Neural progenitor cell (in vitro differentiated cells): ENCODE data around the gene CTNNBIP1. TPM values are rescaled to one million over a fixed set of nuclear protein-coding genes. Genes with fewer than 3 reads are reported as not detected.
A peak's percentile ranks its signal among the peaks of the same experiment; 100 is the strongest.
"Not testable (repeated sequence)": the region's sequence is repeated elsewhere in the genome, so short reads cannot be mapped to it uniquely, and the experiment has no call there.

ENCODE experiments used
- DNase-seq: peaks from one replicate; pipeline ENCODE4 v3.0.0-alpha.2; 2016; ENCODE audit warnings: low spot score
- H2AFZ ChIP-seq: fragments of 200-600 bp; sonication (generic); replicated peaks from 2 replicates; pipeline ENCODE4 v1.6.1; 2016; ENCODE audit warnings: antibody characterized with exemption
- H3F3A ChIP-seq: fragments of 200-600 bp; sonication (generic); 2 replicates; pipeline ENCODE4 v1.6.1; 2016; ENCODE audit warnings: antibody characterized with exemption, low read depth
- H3K27ac ChIP-seq: fragments of 200-600 bp; sonication (generic); 2 replicates; pipeline ENCODE4 v1.5.1; 2016; ENCODE audit warnings: mild to moderate bottlenecking
- H3K27me3 ChIP-seq: fragments of 200-600 bp; sonication (generic); 2 replicates; pipeline ENCODE4 v1.6.1; 2016; ENCODE audit warnings: mild to moderate bottlenecking, moderate library complexity
- H3K36me3 ChIP-seq: fragments of 200-600 bp; sonication (generic); 2 replicates; pipeline ENCODE4 v1.5.1; 2016
- H3K4me1 ChIP-seq: fragments of 200-600 bp; sonication (generic); 2 replicates; pipeline ENCODE4 v1.6.1; 2016; ENCODE audit warnings: mixed run types
- H3K4me2 ChIP-seq: fragments of 200-600 bp; sonication (generic); 2 replicates; pipeline ENCODE4 v1.6.1; 2016
- H3K4me3 ChIP-seq: fragments of 200-600 bp; sonication (generic); 2 replicates; pipeline ENCODE4 v1.5.1; 2016
- H3K79me2 ChIP-seq: fragments of 200-600 bp; sonication (generic); 2 replicates; pipeline ENCODE4 v1.6.1; 2016; ENCODE audit warnings: low read depth
- H3K9ac ChIP-seq: fragments of 200-600 bp; sonication (generic); 2 replicates; pipeline ENCODE4 v1.6.1; 2016
- H3K9me3 ChIP-seq: fragments of 200-600 bp; sonication (generic); 2 replicates; pipeline ENCODE4 v1.5.1; 2016; ENCODE audit warnings: low read depth
- H4K20me1 ChIP-seq: fragments of 200-600 bp; sonication (generic); 2 replicates; pipeline ENCODE4 v1.6.1; 2016; ENCODE audit warnings: low read depth
- H3K27ac Mint-ChIP-seq: 3 replicates; pipeline ENCODE4 v1.8.0; 2021; ENCODE audit warnings: mixed read lengths
- H3K27me3 Mint-ChIP-seq: 2 replicates; pipeline ENCODE4 v1.8.0; 2022; ENCODE audit warnings: low read depth, mild to moderate bottlenecking, inconsistent platforms, moderate library complexity, mixed read lengths; ENCODE audit not compliant: insufficient read depth
- H3K36me3 Mint-ChIP-seq: 3 replicates; pipeline ENCODE4 v1.8.0; 2021; ENCODE audit warnings: mixed read lengths
- H3K4me1 Mint-ChIP-seq: 3 replicates; pipeline ENCODE4 v1.8.0; 2021; ENCODE audit warnings: mixed read lengths
- H3K4me3 Mint-ChIP-seq: 3 replicates; pipeline ENCODE4 v1.8.0; 2021; ENCODE audit warnings: mild to moderate bottlenecking, moderate library complexity, mixed read lengths
- H3K9me3 Mint-ChIP-seq: 3 replicates; pipeline ENCODE4 v1.8.0; 2020; ENCODE audit warnings: mixed read lengths
- CTCF ChIP-seq: fragments of 200-600 bp; sonication (generic); IDR thresholded peaks from 2 replicates; pipeline ENCODE4 v1.5.1; 2017; ENCODE audit warnings: antibody characterized with exemption, mild to moderate bottlenecking
- EZH2 ChIP-seq: fragments of 200-600 bp; sonication (generic); IDR thresholded peaks from 2 replicates; pipeline ENCODE4 v1.6.1; 2017; ENCODE audit warnings: antibody characterized with exemption, mild to moderate bottlenecking, moderate library complexity
- EZH2phosphoT487 ChIP-seq: fragments of 200-600 bp; sonication (generic); IDR thresholded peaks from 2 replicates; pipeline ENCODE4 v1.6.1; 2017; ENCODE audit warnings: antibody characterized with exemption
- total RNA-seq: library from RNA; depleted of rRNA; stranded (reverse); fragments of >200 nt; gene quantifications from 2 replicates; pipeline ENCODE4 v1.2.3, GENCODE V29; 2015; ENCODE audit warnings: low replicate concordance

The CTNNBIP1 gene
- total RNA-seq, 1 donor from 2014 or later: 68.8 TPM

GRCh38 chr1:9917901-9918300, 7.8 kb upstream of the CTNNBIP1 start:
- H3K27ac ChIP-seq: no peak overlapping the region

GRCh38 chr1:9917495-9917894, 7.4 kb upstream of the CTNNBIP1 start:
- H3K4me3 ChIP-seq, H3K27me3 ChIP-seq, H2AFZ ChIP-seq, H3K79me2 ChIP-seq, DNase-seq, H3K36me3 Mint-ChIP-seq, H3K27ac Mint-ChIP-seq, H3K27me3 Mint-ChIP-seq, H3K9me3 Mint-ChIP-seq, H3K4me3 Mint-ChIP-seq, H3K4me2 ChIP-seq, H3K9ac ChIP-seq, H3K27ac ChIP-seq, H3K9me3 ChIP-seq, H4K20me1 ChIP-seq, H3K36me3 ChIP-seq: not testable (repeated sequence)
- Histone ChIP-seq H3F3A (peaks cover 20% of the 10 kb centered on the region), H3K4me1 (peaks cover 23% of the 10 kb centered on the region)
- H3K4me1 Mint-ChIP-seq: peaks cover 39% of the 10 kb centered on the region

More at GRCh38 chr1:9917901-9918300, 7.8 kb upstream of the CTNNBIP1 start:
- Mint-ChIP-seq H3K27me3 (peaks cover 2% of the 10 kb centered on the region), H3K27ac (no peak overlapping the region), H3K9me3 (no peaks in the 10 kb centered on the region), H3K4me1 (peaks cover 42% of the 10 kb centered on the region), H3K36me3 (no peaks in the 10 kb centered on the region), H3K4me3 (no peak overlapping the region)
- DNase-seq: no peak
- Histone ChIP-seq H3F3A (peaks cover 24% of the 10 kb centered on the region), H3K27me3 (no peaks in the 10 kb centered on the region), H3K9me3 (no peaks in the 10 kb centered on the region), H3K79me2 (no peaks in the 10 kb centered on the region), H2AFZ (no peak overlapping the region), H3K4me1 (peaks cover 27% of the 10 kb centered on the region), H4K20me1 (no peaks in the 10 kb centered on the region), H3K36me3 (no peaks in the 10 kb centered on the region), H3K4me3 (no peak overlapping the region), H3K9ac (no peak overlapping the region), H3K4me2 (no peak overlapping the region)
- no peak for TF ChIP-seq CTCF
- no peak for TF ChIP-seq EZH2phosphoT487
- no peak for TF ChIP-seq EZH2

GRCh38 chr1:9916452-9916851, 6.4 kb upstream of the CTNNBIP1 start:
- H3F3A ChIP-seq: peaks cover 15% of the 10 kb centered on the region
- H3K9ac ChIP-seq: peak overlapping the region; percentile 37
- Mint-ChIP-seq H3K36me3 (no peaks in the 10 kb centered on the region), H3K27me3 (peaks cover 2% of the 10 kb centered on the region), H3K4me1 (peaks cover 36% of the 10 kb centered on the region), H3K9me3 (no peaks in the 10 kb centered on the region), H3K27ac (no peak overlapping the region), H3K4me3 (no peak overlapping the region)
- H2AFZ ChIP-seq: peak overlapping the region; percentile 17
- peak overlapping the region; percentile 70 for H3K27ac ChIP-seq
- no peaks in the 10 kb centered on the region for H3K9me3 ChIP-seq
- H3K4me1 ChIP-seq: peaks cover 14% of the 10 kb centered on the region
- H4K20me1 ChIP-seq: no peaks in the 10 kb centered on the region
- no peaks in the 10 kb centered on the region for H3K27me3 ChIP-seq
- no peak overlapping the region for H3K4me2 ChIP-seq
- no peak for TF ChIP-seq CTCF
- TF ChIP-seq EZH2phosphoT487: no peak
- TF ChIP-seq EZH2: no peak
- DNase-seq: no peak
- no peaks in the 10 kb centered on the region for H3K79me2 ChIP-seq
- no peaks in the 10 kb centered on the region for H3K36me3 ChIP-seq
- no peak overlapping the region for H3K4me3 ChIP-seq

- no peaks in the 10 kb centered on the region for H3K9me3 Mint-ChIP-seq
- Histone ChIP-seq H3K4me1 (peaks cover 16% of the 10 kb centered on the region), H3K4me3 (no peak overlapping the region), H3K36me3 (no peaks in the 10 kb centered on the region), H3F3A (peaks cover 21% of the 10 kb centered on the region), H3K4me2 (no peak overlapping the region), H3K27me3 (no peaks in the 10 kb centered on the region), H3K27ac (no peak overlapping the region), H4K20me1 (no peaks in the 10 kb centered on the region), H3K79me2 (peaks cover 2% of the 10 kb centered on the region), H3K9me3 (no peaks in the 10 kb centered on the region), H3K9ac (no peak overlapping the region), H2AFZ (no peak overlapping the region)
- TF ChIP-seq EZH2phosphoT487: no peak
- no peak for TF ChIP-seq EZH2
- no peak for TF ChIP-seq CTCF
- no peaks in the 10 kb centered on the region for H3K36me3 Mint-ChIP-seq
- peaks cover 2% of the 10 kb centered on the region for H3K27me3 Mint-ChIP-seq
- H3K4me3 Mint-ChIP-seq: no peak overlapping the region
- no peak for DNase-seq
- H3K27ac Mint-ChIP-seq: peak overlapping the region; percentile 16
- H3K4me1 Mint-ChIP-seq: peaks cover 33% of the 10 kb centered on the region
Measured at GRCh38 chr1:9914610-9914937, 4.5 kb upstream of the CTNNBIP1 start.
